Cardiac fibroblast (primary cell): ENCODE results near the gene LRRN2.

Experiments used
- DNase-seq, 2 donors: peaks; one replicate each; pipeline versions ENCODE4 v3.0.0 to v3.0.0-alpha.2; 2010; ENCODE audit warnings: low read depth in 2 of 2
- H3K4me3 ChIP-seq, 2 donors: replicated peaks in 1 of 2; 1 replicate in 1 of 2; 2 replicates in 1 of 2; pipeline ENCODE4 v1.5.1; 2011; ENCODE audit warnings: low read depth in 2 of 2, low read length in 2 of 2, mild to moderate bottlenecking in 2 of 2, moderate library complexity in 1 of 2
- TF ChIP-seq, protein P1 (sequence below): IDR thresholded peaks from one replicate; pipeline ENCODE4 v1.5.1; 2011; ENCODE audit warnings: low read depth, mild to moderate bottlenecking, low read length, inconsistent platforms

The LRRN2 gene

GRCh38 chr1:204611036-204611435 is 74.5 kb downstream of the LRRN2 start:
- TF ChIP-seq, protein P1, sequence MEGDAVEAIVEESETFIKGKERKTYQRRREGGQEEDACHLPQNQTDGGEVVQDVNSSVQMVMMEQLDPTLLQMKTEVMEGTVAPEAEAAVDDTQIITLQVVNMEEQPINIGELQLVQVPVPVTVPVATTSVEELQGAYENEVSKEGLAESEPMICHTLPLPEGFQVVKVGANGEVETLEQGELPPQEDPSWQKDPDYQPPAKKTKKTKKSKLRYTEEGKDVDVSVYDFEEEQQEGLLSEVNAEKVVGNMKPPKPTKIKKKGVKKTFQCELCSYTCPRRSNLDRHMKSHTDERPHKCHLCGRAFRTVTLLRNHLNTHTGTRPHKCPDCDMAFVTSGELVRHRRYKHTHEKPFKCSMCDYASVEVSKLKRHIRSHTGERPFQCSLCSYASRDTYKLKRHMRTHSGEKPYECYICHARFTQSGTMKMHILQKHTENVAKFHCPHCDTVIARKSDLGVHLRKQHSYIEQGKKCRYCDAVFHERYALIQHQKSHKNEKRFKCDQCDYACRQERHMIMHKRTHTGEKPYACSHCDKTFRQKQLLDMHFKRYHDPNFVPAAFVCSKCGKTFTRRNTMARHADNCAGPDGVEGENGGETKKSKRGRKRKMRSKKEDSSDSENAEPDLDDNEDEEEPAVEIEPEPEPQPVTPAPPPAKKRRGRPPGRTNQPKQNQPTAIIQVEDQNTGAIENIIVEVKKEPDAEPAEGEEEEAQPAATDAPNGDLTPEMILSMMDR = no peak
- no peak for DNase-seq

DNA sequence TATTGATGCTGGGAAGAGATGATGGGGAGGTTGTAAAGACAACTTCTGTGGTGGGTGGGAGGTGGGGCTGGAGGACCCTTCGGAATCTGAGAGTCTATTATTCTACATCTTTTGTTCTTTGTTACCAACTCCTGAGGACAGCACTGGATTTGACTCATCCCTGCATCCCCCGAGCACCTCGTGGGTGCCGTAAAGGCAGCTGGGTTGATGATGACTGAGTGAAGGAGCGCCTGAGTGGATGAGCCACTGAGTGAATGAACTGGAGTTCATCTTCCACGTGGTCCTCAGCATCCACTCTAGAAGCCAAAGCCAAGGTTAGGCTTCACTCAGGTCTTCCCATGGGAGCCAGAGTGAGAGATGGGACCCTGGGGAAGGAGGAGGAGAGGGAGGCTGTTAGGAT is 77.6 kb downstream of the LRRN2 start:
- TF ChIP-seq, protein P1 = no peak
- no peak for DNase-seq

More at GRCh38 chr1:204611036-204611435, 74.5 kb downstream of the LRRN2 start:
- no peak overlapping the region for H3K4me3 ChIP-seq

GRCh38 chr1:204605791-204606190 is 79.7 kb downstream of the LRRN2 start:
- TF ChIP-seq, protein P1 = no peak
- DNase-seq = no peak
- no peak overlapping the region for H3K4me3 ChIP-seq

More for the DNA sequence above, 77.6 kb downstream of the LRRN2 start:
- no peak overlapping the region for H3K4me3 ChIP-seq

- no peak for DNase-seq
- no peak overlapping the region for H3K4me3 ChIP-seq
- TF ChIP-seq, protein P1 = no peak
These were observed 82.5 kb downstream of the LRRN2 start for GRCh38 chr1:204602871-204603542.

- H3K4me3 ChIP-seq = no peak overlapping the region
- DNase-seq = no peak
- TF ChIP-seq, protein P1 = no peak
These were observed 83.4 kb downstream of the LRRN2 start for GRCh38 chr1:204602111-204602579.

- no peak for DNase-seq
- no peak overlapping the region for H3K4me3 ChIP-seq
- TF ChIP-seq, protein P1 = peak; percentile 11
These were observed 84.6 kb downstream of the LRRN2 start for GRCh38 chr1:204600968-204601367.

GRCh38 chr1:204600203-204600602 is 85.3 kb downstream of the LRRN2 start:
- DNase-seq = no peak
- TF ChIP-seq, protein P1 = no peak
- H3K4me3 ChIP-seq = no peak overlapping the region
